Neural crest cell (in vitro differentiated cells): Measurements from ENCODE around the gene C1QC. TPM values are rescaled to one million over a fixed set of nuclear protein-coding genes. Genes with fewer than 3 reads are reported as not detected.
A peak's percentile ranks its signal among the peaks of the same experiment; 100 is the strongest.

ENCODE experiments used
- DNase-seq: peaks from one replicate; pipeline ENCODE4 v3.0.0; 2021; ENCODE audit warnings: low read depth, mixed read lengths, low spot score
- H3K27ac Mint-ChIP-seq: one replicate; pipeline ENCODE4 v1.8.0; 2021; ENCODE audit warnings: mild to moderate bottlenecking, mixed read lengths; ENCODE audit not compliant: unreplicated experiment
- H3K27me3 Mint-ChIP-seq: 2 replicates; pipeline ENCODE4 v1.8.0; 2021; ENCODE audit warnings: low read depth, mild to moderate bottlenecking, mixed read lengths
- H3K36me3 Mint-ChIP-seq: 2 replicates; pipeline ENCODE4 v1.8.0; 2021; ENCODE audit warnings: low read depth, mild to moderate bottlenecking, mixed read lengths
- H3K4me1 Mint-ChIP-seq: 2 replicates; pipeline ENCODE4 v1.8.0; 2021; ENCODE audit warnings: mixed read lengths
- H3K4me3 Mint-ChIP-seq: one replicate; pipeline ENCODE4 v1.8.0; 2021; ENCODE audit warnings: mild to moderate bottlenecking, mixed read lengths
- H3K9me3 Mint-ChIP-seq: 2 replicates; pipeline ENCODE4 v1.8.0; 2021; ENCODE audit warnings: mixed read lengths
- total RNA-seq: library from RNA; stranded (reverse); gene quantifications from 2 replicates; pipeline ENCODE4 v1.2.1, GENCODE V29; 2021
- TF ChIP-seq, protein P1 (sequence below): fragments of 200-600 bp; sonication (generic); conservative IDR thresholded peaks from 2 replicates; pipeline ENCODE4 v1.5.0; 2021; ENCODE audit warnings: antibody characterized with exemption, mild to moderate bottlenecking

Gene C1QC
- total RNA-seq, 1 donor from 2014 or later: not detected

GRCh38 chr1:22646384-22646783 is 3.0 kb downstream of the C1QC start:
- H3K36me3 Mint-ChIP-seq: no peaks in the 10 kb centered on the region
- TF ChIP-seq, protein P1, sequence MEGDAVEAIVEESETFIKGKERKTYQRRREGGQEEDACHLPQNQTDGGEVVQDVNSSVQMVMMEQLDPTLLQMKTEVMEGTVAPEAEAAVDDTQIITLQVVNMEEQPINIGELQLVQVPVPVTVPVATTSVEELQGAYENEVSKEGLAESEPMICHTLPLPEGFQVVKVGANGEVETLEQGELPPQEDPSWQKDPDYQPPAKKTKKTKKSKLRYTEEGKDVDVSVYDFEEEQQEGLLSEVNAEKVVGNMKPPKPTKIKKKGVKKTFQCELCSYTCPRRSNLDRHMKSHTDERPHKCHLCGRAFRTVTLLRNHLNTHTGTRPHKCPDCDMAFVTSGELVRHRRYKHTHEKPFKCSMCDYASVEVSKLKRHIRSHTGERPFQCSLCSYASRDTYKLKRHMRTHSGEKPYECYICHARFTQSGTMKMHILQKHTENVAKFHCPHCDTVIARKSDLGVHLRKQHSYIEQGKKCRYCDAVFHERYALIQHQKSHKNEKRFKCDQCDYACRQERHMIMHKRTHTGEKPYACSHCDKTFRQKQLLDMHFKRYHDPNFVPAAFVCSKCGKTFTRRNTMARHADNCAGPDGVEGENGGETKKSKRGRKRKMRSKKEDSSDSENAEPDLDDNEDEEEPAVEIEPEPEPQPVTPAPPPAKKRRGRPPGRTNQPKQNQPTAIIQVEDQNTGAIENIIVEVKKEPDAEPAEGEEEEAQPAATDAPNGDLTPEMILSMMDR: no peak
- no peak overlapping the region for H3K27ac Mint-ChIP-seq
- H3K4me3 Mint-ChIP-seq: no peak overlapping the region
- no peaks in the 10 kb centered on the region for H3K4me1 Mint-ChIP-seq
- peaks cover 2% of the 10 kb centered on the region for H3K27me3 Mint-ChIP-seq
- H3K9me3 Mint-ChIP-seq: no peaks in the 10 kb centered on the region
- DNase-seq: no peak

DNA sequence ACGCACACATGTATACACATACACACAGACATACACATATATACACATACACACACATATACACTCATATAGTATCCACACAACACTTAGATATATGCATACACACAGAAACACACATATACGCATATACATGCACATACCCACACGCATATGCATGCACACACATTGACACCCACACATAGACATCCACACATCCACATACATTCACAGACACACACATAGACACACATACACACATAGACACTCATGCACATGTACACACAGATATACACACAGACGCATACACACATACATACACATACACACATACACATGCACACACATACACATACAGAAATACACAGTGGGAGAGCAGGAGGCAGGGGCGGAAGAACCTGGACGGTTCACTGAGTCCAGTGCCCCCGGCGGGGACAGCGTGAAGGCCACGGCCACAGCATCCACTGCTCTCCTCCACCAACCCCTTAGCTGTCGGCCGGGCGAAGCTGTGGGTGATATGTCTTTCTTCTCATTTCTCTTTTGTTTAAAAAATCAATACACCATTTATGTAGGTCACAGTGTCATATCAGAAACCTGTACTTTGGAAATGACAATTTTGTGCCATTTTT is 6.8 kb downstream of the C1QC start:
- Mint-ChIP-seq H3K27me3 (peaks cover 7% of the 10 kb centered on the region), H3K4me3 (no peak overlapping the region), H3K4me1 (no peaks in the 10 kb centered on the region)

DNA sequence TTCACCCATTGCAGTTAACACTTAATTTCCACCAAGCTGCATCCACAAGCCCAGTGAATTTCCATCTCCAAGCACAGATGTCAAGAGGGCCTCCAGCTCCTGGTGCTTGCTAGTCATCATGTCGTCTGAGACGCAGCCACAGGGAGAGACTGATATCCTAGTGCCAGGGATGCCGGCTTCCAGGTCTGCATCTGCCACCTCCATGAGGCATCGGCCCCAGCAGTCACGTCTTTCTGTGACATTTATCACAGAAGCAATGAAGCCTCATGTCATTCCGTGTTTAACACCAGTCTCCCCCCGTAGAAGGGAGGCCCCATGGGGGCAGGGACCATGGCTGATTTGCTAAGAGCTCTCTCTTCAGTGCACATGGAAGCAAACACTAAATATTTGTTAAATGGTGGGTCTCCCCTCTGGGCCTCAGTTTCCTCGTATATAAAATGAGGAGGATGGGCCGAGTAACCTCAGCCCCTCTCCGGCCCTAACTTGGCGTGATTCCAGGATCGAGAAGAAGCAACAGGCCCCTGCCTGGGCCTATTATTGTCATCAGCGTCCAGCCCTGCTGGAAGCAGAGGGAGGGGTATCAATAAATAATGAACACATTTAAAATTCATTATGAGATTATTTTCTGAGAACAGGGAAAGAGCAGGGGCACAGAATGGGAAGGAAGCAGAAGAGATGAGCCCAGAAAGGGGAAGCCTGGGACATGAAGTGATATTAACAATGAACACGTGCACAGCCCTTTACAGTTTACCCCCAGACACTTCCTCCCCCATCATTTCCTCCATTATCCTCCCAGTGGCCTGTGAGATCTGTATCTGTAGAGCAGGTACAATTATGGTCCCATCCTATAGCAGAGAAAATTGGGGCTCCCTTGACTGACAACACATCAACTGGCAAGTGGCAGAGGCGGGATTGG is 8.8 kb downstream of the C1QC start:
- Mint-ChIP-seq H3K9me3 (no peaks in the 10 kb centered on the region), H3K36me3 (no peaks in the 10 kb centered on the region), H3K27me3 (peaks cover 22% of the 10 kb centered on the region), H3K4me1 (no peaks in the 10 kb centered on the region), H3K4me3 (no peak overlapping the region), H3K27ac (no peak overlapping the region)
- no peak for DNase-seq
- TF ChIP-seq, protein P1: no peak

More for the DNA sequence above, 6.8 kb downstream of the C1QC start:
- no peak for DNase-seq
- Mint-ChIP-seq H3K27ac (no peak overlapping the region), H3K9me3 (no peaks in the 10 kb centered on the region), H3K36me3 (no peaks in the 10 kb centered on the region)
- TF ChIP-seq, protein P1: no peak

DNA sequence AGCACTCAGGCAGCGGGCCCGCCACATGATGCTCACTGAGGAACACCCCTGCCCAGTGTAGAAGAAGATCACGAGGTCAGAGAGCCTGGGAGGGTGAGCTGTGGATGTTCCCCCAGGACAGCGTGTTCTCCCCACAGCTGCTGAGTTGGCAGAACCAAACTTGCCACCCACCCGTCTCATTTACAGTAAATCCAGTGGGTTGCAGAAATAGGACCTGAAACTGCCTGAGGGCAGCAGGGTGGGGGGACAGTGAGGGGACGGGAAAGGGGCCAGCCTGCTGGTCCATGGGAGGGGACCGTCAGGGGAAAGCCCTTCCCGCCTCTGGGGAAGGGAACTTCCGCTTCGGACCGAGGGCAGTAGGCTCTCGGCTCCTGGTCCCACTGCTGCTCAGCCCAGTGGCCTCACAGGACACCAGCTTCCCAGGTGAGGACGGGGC is 9.5 kb downstream of the C1QC start, which contains the start of gene C1QB:
TSS of gene C1QB (plus strand) at position 356 of the 436 bp plus-strand sequence. CDS start 6,227 bp downstream, outside the sequence.
- Mint-ChIP-seq H3K4me3 (no peak within 1 kb of the TSS), H3K27me3 (peaks cover 26% of the 10 kb centered on the region), H3K36me3 (no peaks in the 10 kb centered on the region), H3K4me1 (no peaks in the 10 kb centered on the region), H3K27ac (peak within 1 kb of the TSS; percentile 15), H3K9me3 (no peaks in the 10 kb centered on the region)
- DNase-seq: no peak
- TF ChIP-seq, protein P1: no peak

DNA sequence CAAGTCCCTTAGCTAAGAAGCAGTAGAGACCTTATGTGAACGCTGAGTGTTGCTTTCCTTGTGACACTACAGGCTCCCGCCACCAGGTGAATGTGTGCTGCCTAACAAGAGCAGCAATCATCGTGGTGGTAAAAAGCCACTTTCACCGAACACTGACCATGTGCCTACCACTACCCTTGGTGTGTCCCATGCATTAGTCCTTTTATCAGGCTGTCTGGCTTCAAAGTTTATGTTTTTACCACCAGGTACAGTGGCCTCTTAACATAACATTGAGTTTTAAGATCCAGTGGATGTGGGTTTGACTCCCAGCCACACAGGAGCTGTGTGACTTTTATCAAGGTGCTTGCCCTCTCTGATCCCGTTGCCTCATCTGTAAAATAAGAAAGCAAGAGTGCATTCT is 11.3 kb downstream of the C1QC start:
- H3K27me3 Mint-ChIP-seq: peaks cover 26% of the 10 kb centered on the region
- TF ChIP-seq, protein P1: peak; percentile 40
- no peak overlapping the region for H3K27ac Mint-ChIP-seq
- H3K36me3 Mint-ChIP-seq: no peaks in the 10 kb centered on the region
- H3K4me1 Mint-ChIP-seq: no peaks in the 10 kb centered on the region
- no peak overlapping the region for H3K4me3 Mint-ChIP-seq
- no peaks in the 10 kb centered on the region for H3K9me3 Mint-ChIP-seq
- DNase-seq: no peak
